Panc1 (cell line): ENCODE data around the gene COX7B2. TPM values are rescaled to one million over a fixed set of nuclear protein-coding genes. Genes with fewer than 3 reads are reported as not detected.

Source experiments
- ATAC-seq: fragments of 200-7000 bp; cut with Tn5 transposase; 2 replicates; pipeline ENCODE4 v1.9.1; 2020; ENCODE audit warnings: mild to moderate bottlenecking, moderate library complexity
- BruUV-seq: library from RNA; stranded (reverse); fragments of 400-500 nt; replicated peaks from 2 replicates; lab custom pipeline; 2021; lab: Mats Ljungman, UMichigan
- CTCF ChIA-PET: fragments of 300-600 bp; sonication (Branson Sonifier 250); formaldehyde crosslinking; loops from one replicate; lab custom pipeline; 2022; ENCODE audit warnings: antibody characterized with exemption; lab: Charles Lee
- POLR2A ChIA-PET: fragments of 300-600 bp; sonication (Branson Sonifier 250); formaldehyde crosslinking; loops from one replicate; lab custom pipeline; 2022; ENCODE audit warnings: antibody characterized with exemption; lab: Charles Lee
- DNase-seq: peaks from one replicate; pipeline ENCODE4 v3.0.0-alpha.2; 2010; ENCODE audit warnings: low read depth, low spot score
- H3K27ac ChIP-seq: 2 replicates; pipeline ENCODE4 v1.5.1; 2011; ENCODE audit warnings: mild to moderate bottlenecking, low read length, inconsistent platforms
- H3K27me3 ChIP-seq: fragments of 200-500 bp; sonication (Bioruptor generic); 2 replicates; pipeline ENCODE4 v1.6.0; 2014; ENCODE audit warnings: low read length, inconsistent platforms; ENCODE audit not compliant: control insufficient read depth, insufficient read depth
- H3K36me3 ChIP-seq: fragments of 200-500 bp; sonication (Bioruptor generic); 2 replicates; pipeline ENCODE4 v1.5.1; 2014; ENCODE audit warnings: inconsistent platforms, mild to moderate bottlenecking, low read length, moderate library complexity; ENCODE audit not compliant: control insufficient read depth, insufficient read depth
- H3K4me1 ChIP-seq: 2 replicates; pipeline ENCODE4 v1.5.1; 2011; ENCODE audit warnings: inconsistent platforms, mild to moderate bottlenecking, low read length, moderate library complexity; ENCODE audit not compliant: control insufficient read depth, insufficient read depth
- H3K4me3 ChIP-seq, 2 experiments: 2 replicates each; pipeline ENCODE4 v1.5.1; 2011 to 2012; ENCODE audit warnings: low read depth in 2 of 2, low read length in 2 of 2, mild to moderate bottlenecking in 2 of 2, inconsistent platforms in 1 of 2, moderate library complexity in 1 of 2
- H3K9me3 ChIP-seq: fragments of 200-500 bp; sonication (Bioruptor generic); 2 replicates; pipeline ENCODE4 v1.5.1; 2014; ENCODE audit warnings: low read depth, mild to moderate bottlenecking, inconsistent platforms, low read length, moderate library complexity; ENCODE audit not compliant: control insufficient read depth, insufficient read depth
- POLR2AphosphoS5 ChIP-seq: IDR thresholded peaks from 2 replicates; pipeline ENCODE4 v1.6.1; 2012; ENCODE audit warnings: mild to moderate bottlenecking, low read depth, low read length, moderate library complexity
- SIN3A ChIP-seq: IDR thresholded peaks from 2 replicates; pipeline ENCODE4 v1.6.1; 2012; ENCODE audit warnings: low read depth, mild to moderate bottlenecking, low read length, moderate library complexity, borderline replicate concordance; ENCODE audit not compliant: insufficient read depth
- TCF7L2 ChIP-seq: IDR thresholded peaks from 2 replicates; pipeline ENCODE4 v1.6.1; 2011; ENCODE audit warnings: mild to moderate bottlenecking, low read depth, low read length, inconsistent platforms
- in situ Hi-C: cut with HindIII; loops from 2 replicates; pipeline ENCODE4 v1.10.0; 2016; ENCODE audit warnings: low sequenced_read_pairs, low pct_unique_long_range_greater_than_20kb
- intact Hi-C: fragments of 100-400 bp; cut with micrococcal nuclease; formaldehyde crosslinking; loops from one replicate; pipeline ENCODE4 v1.10.0; 2022; ENCODE audit not compliant: unreplicated experiment
- total RNA-seq: library from RNA; stranded (reverse); gene quantifications from one replicate; pipeline ENCODE4 v1.2.1, GENCODE V29; 2021; ENCODE audit not compliant: unreplicated experiment
- TF ChIP-seq, protein P1 (sequence below): fragments of 450-650 bp; IDR thresholded peaks from 2 replicates; pipeline ENCODE4 v1.5.1; 2017; ENCODE audit warnings: mild to moderate bottlenecking
- TF ChIP-seq, protein P2 (sequence below), 2 experiments: IDR thresholded peaks; 2 replicates each; pipeline ENCODE4 v1.6.1; 2011 to 2012; ENCODE audit warnings: low read depth in 2 of 2, control low read depth in 1 of 2, low read length in 1 of 2, mild to moderate bottlenecking in 1 of 2, moderate library complexity in 1 of 2; ENCODE audit not compliant: insufficient read depth in 1 of 2

Gene COX7B2
- total RNA-seq, 1 experiment from 2014 or later = not detected

DNA sequence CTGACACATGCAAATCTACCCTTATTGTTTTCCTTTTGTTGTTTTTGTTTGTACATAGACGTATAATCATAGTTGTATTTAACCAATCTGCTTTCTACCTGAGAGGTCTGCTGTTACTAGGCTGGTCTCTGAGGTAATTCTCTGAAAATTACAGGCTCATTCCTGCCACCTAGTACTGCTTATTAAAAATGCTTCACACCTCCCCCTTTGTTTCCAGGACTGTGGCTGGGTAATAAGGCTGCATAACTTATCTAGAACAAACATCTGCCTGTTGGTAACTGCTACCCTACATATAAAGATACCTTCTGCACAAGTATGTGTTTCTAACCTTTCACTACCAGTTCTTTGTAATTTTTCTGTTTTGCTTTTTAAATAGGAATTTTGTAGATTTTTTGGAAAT lies 34.2 kb downstream of the COX7B2 start:
- no TSS peak for BruUV-seq
- H3K36me3 ChIP-seq = no peaks in the 10 kb centered on the region
- no peak for DNase-seq
- H3K9me3 ChIP-seq = no peaks in the 10 kb centered on the region
- POLR2A ChIA-PET = no interaction called here
- H3K4me1 ChIP-seq = no peaks in the 10 kb centered on the region
- CTCF ChIA-PET = no interaction called here
- intact Hi-C loops (no loop called here), in situ Hi-C loops (no loop called here)
- ATAC-seq = no peak
- no peak overlapping the region for H3K27ac ChIP-seq
- no peaks in the 10 kb centered on the region for H3K27me3 ChIP-seq
- TF ChIP-seq POLR2AphosphoS5 (no peak), SIN3A (no peak), TCF7L2 (no peak)
- TF ChIP-seq, protein P1, sequence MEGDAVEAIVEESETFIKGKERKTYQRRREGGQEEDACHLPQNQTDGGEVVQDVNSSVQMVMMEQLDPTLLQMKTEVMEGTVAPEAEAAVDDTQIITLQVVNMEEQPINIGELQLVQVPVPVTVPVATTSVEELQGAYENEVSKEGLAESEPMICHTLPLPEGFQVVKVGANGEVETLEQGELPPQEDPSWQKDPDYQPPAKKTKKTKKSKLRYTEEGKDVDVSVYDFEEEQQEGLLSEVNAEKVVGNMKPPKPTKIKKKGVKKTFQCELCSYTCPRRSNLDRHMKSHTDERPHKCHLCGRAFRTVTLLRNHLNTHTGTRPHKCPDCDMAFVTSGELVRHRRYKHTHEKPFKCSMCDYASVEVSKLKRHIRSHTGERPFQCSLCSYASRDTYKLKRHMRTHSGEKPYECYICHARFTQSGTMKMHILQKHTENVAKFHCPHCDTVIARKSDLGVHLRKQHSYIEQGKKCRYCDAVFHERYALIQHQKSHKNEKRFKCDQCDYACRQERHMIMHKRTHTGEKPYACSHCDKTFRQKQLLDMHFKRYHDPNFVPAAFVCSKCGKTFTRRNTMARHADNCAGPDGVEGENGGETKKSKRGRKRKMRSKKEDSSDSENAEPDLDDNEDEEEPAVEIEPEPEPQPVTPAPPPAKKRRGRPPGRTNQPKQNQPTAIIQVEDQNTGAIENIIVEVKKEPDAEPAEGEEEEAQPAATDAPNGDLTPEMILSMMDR = no peak
- TF ChIP-seq, protein P2, sequence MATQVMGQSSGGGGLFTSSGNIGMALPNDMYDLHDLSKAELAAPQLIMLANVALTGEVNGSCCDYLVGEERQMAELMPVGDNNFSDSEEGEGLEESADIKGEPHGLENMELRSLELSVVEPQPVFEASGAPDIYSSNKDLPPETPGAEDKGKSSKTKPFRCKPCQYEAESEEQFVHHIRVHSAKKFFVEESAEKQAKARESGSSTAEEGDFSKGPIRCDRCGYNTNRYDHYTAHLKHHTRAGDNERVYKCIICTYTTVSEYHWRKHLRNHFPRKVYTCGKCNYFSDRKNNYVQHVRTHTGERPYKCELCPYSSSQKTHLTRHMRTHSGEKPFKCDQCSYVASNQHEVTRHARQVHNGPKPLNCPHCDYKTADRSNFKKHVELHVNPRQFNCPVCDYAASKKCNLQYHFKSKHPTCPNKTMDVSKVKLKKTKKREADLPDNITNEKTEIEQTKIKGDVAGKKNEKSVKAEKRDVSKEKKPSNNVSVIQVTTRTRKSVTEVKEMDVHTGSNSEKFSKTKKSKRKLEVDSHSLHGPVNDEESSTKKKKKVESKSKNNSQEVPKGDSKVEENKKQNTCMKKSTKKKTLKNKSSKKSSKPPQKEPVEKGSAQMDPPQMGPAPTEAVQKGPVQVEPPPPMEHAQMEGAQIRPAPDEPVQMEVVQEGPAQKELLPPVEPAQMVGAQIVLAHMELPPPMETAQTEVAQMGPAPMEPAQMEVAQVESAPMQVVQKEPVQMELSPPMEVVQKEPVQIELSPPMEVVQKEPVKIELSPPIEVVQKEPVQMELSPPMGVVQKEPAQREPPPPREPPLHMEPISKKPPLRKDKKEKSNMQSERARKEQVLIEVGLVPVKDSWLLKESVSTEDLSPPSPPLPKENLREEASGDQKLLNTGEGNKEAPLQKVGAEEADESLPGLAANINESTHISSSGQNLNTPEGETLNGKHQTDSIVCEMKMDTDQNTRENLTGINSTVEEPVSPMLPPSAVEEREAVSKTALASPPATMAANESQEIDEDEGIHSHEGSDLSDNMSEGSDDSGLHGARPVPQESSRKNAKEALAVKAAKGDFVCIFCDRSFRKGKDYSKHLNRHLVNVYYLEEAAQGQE (IDR thresholded peaks at IDR 0.05; ENCODE audit: insufficient read depth in 1 of 2, low read depth in 2 of 2, low read length in 1 of 2) = no peak
- H3K4me3 ChIP-seq = no peak overlapping the region

DNA sequence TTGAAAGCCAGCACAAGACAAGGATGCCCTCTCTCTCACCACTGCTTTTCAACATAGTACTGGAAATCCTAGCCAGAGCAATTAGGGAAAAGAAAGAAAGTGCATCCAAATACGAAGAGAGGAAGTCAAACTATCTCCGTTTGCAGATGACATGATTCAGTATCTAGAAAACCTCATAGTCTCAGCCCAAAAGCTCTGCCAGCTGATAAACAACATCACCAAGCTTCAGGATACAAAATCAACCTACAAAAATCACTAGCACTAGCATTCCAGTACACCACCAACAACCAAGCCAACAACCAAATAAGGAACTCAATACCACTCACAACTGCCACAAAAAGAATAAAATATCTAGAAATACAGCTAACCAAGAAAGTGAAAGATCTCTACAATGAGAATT lies 38.6 kb downstream of the COX7B2 start:
- POLR2A ChIA-PET = no interaction called here
- intact Hi-C loops = no loop called here

More for the DNA sequence above, 38.6 kb downstream of the COX7B2 start:
- H3K27ac ChIP-seq = no peak overlapping the region
- in situ Hi-C loops = no loop called here
- H3K4me3 ChIP-seq = no peak overlapping the region
- no peaks in the 10 kb centered on the region for H3K4me1 ChIP-seq
- H3K27me3 ChIP-seq = no peaks in the 10 kb centered on the region
- ATAC-seq (no peak), DNase-seq (no peak)
- CTCF ChIA-PET = no interaction called here
- no peak for TF ChIP-seq TCF7L2
- TF ChIP-seq SIN3A = no peak
- TF ChIP-seq, protein P1 = no peak
- TF ChIP-seq, protein P2 (IDR thresholded peaks at IDR 0.05; ENCODE audit: insufficient read depth in 1 of 2, low read depth in 2 of 2, low read length in 1 of 2) = no peak
- TF ChIP-seq POLR2AphosphoS5 = no peak
- no TSS peak for BruUV-seq
- H3K9me3 ChIP-seq = no peaks in the 10 kb centered on the region
- H3K36me3 ChIP-seq = no peaks in the 10 kb centered on the region
